GM21619 (cell line): ENCODE measurements around the gene PSMG4.

Experiments used
- ATAC-seq: cut with Tn5 transposase; IDR thresholded peaks from one replicate; pipeline ENCODE4 v1.9.1; 2021; ENCODE audit not compliant: unreplicated experiment

PSMG4 gene

DNA sequence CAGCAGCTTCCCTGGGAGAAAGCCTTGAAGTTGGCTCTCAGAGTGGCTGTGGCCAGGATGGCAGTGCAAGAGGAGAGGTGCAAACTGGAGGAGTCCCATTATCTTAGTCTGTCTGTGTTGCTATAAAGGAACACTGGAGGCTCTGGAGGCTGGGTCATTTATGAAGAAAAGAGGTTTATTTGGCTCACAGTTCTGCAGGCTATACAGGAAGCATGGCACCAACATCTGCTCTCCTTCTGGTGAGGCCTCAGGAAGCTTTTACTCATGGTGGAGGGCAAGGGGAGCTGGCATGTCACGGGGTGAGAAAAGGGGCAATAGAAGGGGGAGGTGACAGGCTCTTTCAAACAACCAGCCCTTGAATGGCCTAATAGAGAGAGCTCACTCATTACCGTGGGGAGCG, 47.1 kb downstream of the PSMG4 start:
- no peak for ATAC-seq

DNA sequence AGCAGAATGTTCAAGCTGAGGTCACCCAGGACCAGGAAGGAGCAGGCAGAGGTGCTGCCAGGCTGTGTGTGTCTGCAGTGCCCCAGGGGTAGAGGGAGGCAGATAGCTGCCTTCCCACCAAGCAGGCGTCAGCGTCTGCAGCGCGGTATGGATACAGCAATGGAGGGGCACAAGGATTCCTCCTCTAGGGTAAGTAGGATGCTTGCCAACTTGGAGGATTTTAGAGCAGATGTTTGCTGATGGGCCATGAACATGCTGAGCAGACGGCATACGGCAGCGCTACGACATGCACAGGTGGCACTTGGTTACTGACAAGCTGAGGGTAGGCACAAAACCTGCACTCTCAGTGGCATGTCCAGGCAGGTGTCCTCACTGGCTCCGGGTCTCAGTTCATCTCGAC, 48.1 kb downstream of the PSMG4 start:
- ATAC-seq, result no peak

DNA sequence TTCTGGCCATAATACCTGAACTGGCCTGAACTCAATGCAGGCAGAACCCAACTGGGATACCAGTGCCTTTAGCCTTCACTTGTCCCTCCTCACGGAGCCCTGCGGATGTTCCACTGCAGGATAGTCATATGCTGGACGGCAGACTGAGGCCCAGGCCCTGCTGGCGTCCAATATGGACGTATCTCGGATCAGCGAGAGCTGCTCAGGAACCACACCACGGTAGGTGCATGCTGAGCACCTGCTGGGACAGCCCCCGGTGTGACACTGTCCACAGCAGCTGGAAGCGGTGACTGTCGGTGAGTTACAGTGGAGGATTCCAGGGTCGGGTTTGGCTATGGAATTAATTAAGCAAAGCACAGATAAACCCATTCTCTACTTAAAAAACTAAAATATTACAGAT, 48.7 kb downstream of the PSMG4 start:
- ATAC-seq, result no peak

DNA sequence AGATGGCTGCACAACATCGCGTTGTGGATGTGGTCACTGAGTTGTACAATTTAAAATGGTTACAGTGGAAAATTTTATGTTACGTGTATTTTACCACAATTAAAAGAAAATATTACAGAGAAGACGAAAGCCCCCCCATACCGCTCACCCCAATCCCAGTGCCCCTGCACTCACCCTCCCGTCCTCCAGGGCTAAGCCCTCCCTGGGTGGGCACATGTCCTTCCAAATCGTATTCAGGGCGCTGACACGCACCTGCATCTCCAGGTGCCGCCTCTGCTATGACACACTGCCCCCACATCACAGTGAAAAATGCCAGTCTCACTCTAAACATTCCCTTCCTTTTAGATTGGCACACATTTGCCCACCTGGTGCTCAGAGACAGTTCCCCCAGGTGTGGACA, 49.4 kb downstream of the PSMG4 start:
- ATAC-seq, result no peak

DNA sequence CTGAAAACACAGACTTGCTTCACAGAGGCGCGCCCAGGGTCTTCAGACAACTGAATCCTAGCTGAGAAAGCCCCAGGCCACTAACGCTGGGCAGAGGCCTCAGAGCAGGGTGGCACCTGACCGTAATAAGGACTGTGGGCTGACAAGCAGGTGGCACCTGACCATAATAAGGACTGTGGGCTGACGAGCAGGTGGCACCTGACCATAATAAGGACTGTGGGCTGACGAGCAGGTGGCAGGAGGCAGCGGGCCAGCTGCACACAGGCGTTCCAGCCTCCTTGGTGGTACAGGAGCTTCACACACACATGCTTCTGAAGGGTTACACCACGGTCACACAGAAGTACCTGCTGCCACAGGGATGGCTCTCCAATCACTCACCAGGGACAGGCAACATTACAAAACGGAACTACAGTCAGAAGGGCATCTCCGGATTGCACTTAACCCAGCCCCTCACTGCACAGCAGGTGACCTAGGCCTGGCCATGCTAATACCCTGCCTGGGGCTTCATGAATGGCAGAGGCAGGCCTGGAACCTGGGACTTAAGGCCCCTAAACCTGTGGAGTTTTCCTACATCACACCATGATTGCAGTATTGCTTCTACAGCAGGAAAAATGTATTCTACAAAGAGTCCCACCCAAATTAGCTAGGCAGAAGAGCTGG, 50.8 kb downstream of the PSMG4 start:
- no peak for ATAC-seq

DNA sequence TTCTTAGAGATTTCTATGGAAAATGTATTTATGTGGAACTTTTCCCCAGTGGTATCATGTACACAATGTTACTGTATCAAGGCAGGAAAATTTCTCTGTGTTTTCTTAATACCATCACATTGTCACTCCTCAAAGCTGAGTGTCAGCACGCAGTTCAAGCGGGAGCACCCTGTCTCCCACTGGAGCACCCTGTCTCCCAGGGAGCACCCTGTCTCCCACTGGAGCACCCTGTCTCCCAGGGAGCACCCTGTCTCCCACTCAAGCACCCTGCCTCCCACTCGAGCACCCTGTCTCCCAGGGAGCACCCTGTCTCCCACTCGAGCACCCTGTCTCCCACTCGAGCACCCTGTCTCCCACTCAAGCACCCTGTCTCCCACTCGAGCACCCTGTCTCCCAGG, 51.3 kb downstream of the PSMG4 start:
- ATAC-seq, result no peak

DNA sequence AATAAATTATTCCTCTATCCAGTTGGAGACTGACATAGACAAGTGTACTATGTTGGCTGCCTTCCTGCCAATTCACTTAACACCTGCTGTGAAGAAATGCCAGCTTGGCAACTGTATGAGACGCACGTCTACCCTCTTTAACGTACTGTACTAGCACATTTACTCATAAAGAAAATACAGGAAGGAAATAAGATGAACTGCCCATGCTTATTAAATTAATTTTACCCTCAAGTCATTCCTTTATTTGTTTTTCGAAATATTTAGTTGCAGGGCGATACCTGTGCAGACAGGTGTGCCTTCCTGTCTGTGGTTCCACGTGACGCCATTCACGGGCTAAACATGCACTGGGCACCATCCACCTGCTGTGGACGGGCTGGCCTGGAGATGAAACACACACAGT, 52.0 kb downstream of the PSMG4 start:
- ATAC-seq, result no peak

DNA sequence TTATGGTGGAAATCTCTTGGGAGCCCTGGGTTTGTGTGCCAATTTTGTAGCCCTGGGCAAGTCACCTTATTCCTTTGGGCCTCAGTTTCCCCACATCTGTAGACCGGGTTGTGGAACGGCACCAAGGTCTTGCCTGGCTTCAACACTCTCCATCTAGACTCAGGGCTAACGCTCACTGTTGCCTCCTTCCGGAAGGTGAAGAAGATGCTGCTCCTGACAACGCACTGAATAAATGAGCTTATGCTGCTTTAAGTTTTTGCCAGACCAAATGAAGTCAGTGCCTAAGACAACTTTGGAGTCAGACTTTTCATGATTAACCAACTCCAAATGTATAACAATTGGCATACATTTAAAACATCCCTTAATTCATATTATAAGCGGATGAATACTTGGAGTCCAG, 53.1 kb downstream of the PSMG4 start:
- no peak for ATAC-seq

DNA sequence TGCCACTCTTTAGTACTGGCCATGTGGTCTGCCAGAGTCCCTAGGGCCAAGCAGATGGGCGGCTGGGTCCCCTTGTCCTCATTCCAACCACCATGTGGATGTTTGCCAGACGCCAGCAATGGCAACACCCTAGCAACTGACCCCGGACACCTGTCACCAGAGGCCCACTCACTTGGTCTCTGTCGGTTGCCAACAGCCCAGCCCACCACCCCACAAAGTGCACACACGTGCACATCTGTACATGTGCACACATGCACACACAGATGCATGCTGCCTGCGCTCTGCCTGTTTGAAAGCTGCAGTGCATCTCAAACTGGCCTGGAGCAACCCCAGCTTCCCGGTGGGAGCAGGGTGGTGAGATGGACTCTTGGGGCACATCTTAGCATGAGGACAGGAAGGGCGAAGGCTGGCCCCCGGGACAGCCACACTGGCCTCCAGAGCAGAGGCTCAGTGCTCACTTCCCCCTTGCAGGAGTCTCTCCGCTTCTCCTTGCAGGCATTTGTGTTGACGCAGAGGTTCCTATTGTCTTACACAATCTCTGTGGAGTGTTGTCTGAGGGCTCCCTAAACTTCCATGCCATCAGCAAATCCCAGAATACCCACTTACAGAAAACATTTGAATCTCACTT, 54.0 kb downstream of the PSMG4 start:
- no peak for ATAC-seq

DNA sequence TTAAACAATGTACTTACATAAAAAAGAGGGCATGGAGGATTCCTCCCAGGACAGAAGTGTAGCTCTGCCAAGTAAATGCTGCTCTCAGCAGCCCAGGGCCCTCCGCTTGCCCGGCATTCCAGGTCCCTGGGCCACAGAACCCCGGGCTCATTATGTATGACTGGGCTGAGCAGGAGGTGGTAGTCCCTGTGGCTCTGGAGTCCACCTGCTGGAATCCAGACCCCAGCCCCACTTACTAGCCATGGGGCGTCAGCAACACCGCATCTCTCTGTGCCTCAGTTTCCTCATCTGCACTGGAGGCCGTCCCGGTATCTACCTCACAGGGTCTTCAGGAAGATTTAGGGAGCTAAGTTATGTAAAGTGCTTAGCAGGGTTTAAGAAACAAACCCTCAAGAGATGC, 55.4 kb downstream of the PSMG4 start:
- ATAC-seq, result no peak

DNA sequence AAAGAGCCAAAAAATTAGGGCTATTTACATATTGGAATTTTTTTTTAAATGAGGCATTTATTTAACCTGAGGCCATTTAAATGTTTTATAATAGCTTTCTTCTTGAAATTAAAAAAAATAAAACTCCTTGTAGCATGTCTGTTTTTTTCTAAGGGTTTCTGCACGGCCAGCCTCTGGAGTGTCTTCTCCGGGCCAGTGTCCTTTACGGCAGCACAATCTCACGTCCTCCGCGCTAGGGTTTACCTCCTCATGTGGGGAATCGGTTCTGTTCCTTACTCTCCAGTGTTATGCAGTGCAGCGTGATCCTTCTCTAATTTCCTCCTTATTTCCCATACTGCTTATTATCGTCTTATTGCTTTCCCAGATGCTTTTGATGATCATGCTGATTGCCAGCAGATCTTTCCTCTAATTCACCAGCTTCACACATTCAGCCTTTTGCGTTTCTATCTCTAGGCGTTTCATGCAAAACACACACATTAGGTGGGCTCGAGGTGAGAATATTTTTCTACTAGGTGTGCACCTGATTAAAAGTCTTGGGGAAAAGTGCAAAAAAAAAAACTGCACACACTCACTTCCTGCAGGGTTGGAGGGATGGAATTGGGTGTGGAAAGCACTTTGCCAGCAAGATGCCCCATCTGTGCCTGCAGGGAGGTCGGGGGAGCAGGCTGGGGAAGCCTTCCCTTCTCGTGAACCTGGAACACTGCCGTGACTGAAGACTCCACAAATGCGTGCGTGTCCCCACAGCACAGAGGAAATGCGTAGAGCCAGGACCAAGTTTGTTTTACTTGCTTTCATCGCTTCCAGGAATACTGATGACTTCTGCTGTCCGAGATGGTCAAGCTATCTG, 56.1 kb downstream of the PSMG4 start:
- no peak for ATAC-seq

DNA sequence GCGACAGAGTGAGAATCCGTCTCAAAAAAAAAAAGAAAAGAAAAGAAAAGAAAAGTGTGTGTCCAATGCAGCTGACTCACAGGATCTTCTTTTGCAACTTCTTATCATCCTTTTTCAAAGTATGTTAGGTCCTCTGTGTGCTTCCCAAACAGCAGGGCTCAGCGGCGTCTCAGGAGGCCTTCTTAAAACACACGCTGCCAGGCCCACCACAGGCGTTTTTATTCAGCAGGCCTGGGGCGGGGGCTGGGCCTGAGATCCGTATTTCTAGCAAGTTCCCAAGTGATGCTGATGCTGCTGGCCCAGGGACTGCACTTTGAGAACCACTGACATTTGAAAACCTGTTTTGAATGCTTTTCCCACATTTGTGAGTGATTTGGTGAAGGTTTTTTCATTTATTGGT, 57.1 kb downstream of the PSMG4 start:
- ATAC-seq, result no peak

DNA sequence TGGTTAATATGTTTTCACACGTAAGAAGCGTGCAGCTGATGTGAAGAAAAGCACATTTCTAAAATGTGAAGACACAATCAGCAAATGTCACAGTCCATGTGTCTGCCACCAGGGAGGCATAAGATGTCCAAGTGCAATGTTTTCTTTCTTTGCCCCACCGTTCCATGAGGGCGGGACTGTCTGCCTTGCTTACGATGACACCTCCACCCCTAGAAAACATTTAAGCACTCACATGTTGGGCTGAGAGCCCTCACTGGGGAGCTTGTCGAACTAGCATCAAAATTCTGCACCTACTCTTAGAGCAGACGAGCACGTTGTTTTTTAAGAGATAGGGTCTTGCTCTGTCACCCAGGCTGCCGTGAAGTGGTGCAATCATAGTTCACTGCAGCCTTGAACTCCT, 57.6 kb downstream of the PSMG4 start:
- no peak for ATAC-seq

DNA sequence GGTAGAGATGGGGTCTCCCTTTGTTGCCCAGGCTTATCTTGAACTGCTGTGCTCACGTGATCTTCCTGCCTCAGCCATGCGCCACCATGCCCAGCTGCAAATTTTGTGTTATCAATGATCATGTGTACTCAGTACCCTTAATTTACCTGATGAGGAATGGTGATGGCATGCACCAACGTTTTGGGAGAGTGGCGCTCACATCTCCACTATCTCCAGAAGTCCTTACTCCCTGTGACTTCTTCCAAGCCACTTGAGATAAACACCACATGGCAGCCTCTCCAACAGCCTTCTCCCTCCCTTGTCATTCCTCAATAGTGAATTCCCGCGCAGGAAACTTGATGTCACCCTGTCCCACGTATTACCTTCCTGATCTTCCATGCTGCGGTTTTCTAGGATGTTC, 58.1 kb downstream of the PSMG4 start:
- ATAC-seq, result no peak
